ENCODE data around the gene SUGCT.
A peak's percentile ranks its signal among the peaks of the same experiment; 100 is the strongest.
"Not testable (repeated sequence)": the region's sequence is repeated elsewhere in the genome, so short reads cannot be mapped to it uniquely, and the experiment has no call there.

The SUGCT gene

DNA sequence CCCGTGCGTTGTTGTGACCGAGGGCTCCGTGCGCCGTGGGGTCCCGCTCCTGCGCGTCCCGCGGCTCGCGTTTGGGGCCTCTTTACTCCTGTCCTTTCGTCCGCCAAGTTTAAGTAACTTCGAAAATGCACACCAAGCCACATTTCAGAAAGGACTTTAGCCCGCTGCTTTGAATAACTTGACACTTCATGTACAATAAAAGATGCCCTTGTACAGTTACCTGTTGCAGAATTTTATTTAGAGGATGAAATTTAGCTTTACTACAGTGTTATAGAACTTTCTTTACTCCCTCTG is 459 bp downstream of the SUGCT start:
- TF ChIP-seq, protein P1, sequence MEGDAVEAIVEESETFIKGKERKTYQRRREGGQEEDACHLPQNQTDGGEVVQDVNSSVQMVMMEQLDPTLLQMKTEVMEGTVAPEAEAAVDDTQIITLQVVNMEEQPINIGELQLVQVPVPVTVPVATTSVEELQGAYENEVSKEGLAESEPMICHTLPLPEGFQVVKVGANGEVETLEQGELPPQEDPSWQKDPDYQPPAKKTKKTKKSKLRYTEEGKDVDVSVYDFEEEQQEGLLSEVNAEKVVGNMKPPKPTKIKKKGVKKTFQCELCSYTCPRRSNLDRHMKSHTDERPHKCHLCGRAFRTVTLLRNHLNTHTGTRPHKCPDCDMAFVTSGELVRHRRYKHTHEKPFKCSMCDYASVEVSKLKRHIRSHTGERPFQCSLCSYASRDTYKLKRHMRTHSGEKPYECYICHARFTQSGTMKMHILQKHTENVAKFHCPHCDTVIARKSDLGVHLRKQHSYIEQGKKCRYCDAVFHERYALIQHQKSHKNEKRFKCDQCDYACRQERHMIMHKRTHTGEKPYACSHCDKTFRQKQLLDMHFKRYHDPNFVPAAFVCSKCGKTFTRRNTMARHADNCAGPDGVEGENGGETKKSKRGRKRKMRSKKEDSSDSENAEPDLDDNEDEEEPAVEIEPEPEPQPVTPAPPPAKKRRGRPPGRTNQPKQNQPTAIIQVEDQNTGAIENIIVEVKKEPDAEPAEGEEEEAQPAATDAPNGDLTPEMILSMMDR (IDR thresholded peaks at IDR 0.05; ENCODE audit: unreplicated experiment in 3 of 3) = no peak
- H3K9me3 Mint-ChIP-seq = no peaks in the 10 kb centered on the region
- H3K27ac Mint-ChIP-seq = peak overlapping the region; percentile 72 to 96 (median 88)
- H3K27me3 Mint-ChIP-seq (ENCODE audit: low read depth) = peaks cover 4% of the 10 kb centered on the region
- H3K4me3 Mint-ChIP-seq = peak overlapping the region; percentile 89 to 93 (median 91)
- H3K36me3 Mint-ChIP-seq (ENCODE audit: low read depth) = peaks cover 7% of the 10 kb centered on the region
- H3K4me1 Mint-ChIP-seq = peaks cover 14% of the 10 kb centered on the region

DNA sequence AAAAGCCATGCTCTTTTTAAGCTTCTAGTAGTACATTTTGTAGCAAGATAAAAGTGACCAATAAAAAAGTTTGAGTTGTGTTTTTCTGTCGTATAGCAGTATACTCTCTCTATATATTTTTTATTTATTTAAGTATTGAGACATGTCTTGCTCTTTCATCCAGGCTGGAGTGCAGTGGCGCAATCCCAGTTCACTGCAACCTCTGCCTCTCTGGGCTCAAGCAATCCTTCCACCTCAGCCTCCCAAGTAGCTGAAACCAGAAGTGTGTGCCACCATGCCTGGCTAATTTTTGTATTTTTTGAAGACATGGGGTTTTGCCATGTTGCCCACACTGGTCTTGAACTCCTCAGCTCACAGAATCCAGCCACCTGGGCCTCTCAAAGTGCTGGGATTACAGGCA is 2.8 kb downstream of the SUGCT start:
- H3K27me3 Mint-ChIP-seq (ENCODE audit: low read depth) = peaks cover 4% of the 10 kb centered on the region
- peaks cover 7% of the 10 kb centered on the region for H3K4me1 Mint-ChIP-seq
- peaks cover 3% of the 10 kb centered on the region for H3K36me3 Mint-ChIP-seq (ENCODE audit: low read depth)
- peak overlapping the region in 1 of 3 experiments; percentile 57 for H3K27ac Mint-ChIP-seq
- H3K4me3 Mint-ChIP-seq = peak overlapping the region; percentile 61 to 72 (median 68)
- TF ChIP-seq, protein P1 (IDR thresholded peaks at IDR 0.05; ENCODE audit: unreplicated experiment in 3 of 3) = no peak
- H3K9me3 Mint-ChIP-seq = no peaks in the 10 kb centered on the region

DNA sequence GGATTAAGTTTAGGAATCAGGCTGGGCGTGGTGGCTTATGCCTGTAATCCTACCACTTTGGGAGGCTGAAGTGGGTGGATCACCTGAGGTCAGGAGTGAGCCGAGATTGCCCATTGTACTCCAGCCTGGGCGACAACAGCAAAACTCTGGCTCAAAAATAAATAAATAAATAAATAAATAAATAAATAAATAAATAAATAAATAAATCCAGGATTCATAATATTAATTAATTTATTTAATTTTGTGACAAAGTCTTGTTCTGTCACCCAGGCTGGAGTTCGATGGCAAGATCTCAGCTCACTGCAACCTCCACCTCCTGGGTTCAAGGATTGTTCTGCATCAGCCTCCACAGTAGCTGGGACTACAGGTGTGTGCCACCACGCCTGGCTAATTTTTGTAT is 4.2 kb downstream of the SUGCT start:
- Mint-ChIP-seq H3K27ac (no peak overlapping the region), H3K9me3 (no peaks in the 10 kb centered on the region), H3K36me3 (ENCODE audit: low read depth) (peaks cover 3% of the 10 kb centered on the region), H3K27me3 (ENCODE audit: low read depth) (peaks cover 4% of the 10 kb centered on the region), H3K4me3 (no peak overlapping the region), H3K4me1 (no peaks in the 10 kb centered on the region)
- TF ChIP-seq, protein P1 (IDR thresholded peaks at IDR 0.05; ENCODE audit: unreplicated experiment in 3 of 3) = no peak

DNA sequence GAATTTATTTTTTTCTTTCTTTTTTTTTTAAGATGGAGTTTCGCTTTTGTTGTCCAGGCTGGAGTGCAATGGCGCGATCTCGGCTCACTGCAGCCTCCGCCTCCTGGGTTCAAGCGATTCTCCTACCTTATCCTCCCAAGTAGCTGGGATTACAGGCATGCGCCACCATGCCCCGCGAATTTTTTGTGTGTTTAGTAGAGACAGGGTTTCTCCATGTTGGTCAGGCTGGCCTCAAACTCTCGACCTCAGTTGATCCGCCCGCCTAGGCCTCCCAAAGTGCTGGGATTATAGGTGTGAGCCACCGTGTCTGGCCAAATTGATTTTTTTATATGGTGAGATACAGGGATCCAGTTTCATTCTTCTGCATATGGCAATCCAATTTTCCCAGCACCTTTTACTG is 5.1 kb downstream of the SUGCT start:
- H3K36me3 Mint-ChIP-seq (ENCODE audit: low read depth); H3K27ac Mint-ChIP-seq; H3K9me3 Mint-ChIP-seq; H3K27me3 Mint-ChIP-seq (ENCODE audit: low read depth); H3K4me3 Mint-ChIP-seq; H3K4me1 Mint-ChIP-seq: not testable (repeated sequence)

GRCh38 chr7:40141916-40142315 is 7.1 kb downstream of the SUGCT start:
- not testable (repeated sequence) for H3K4me1 Mint-ChIP-seq; H3K27ac Mint-ChIP-seq; H3K9me3 Mint-ChIP-seq; H3K27me3 Mint-ChIP-seq (ENCODE audit: low read depth); H3K4me3 Mint-ChIP-seq; H3K36me3 Mint-ChIP-seq (ENCODE audit: low read depth)

GRCh38 chr7:40145596-40146130 is 10.9 kb downstream of the SUGCT start:
- H3K9me3 Mint-ChIP-seq; H3K4me3 Mint-ChIP-seq; H3K36me3 Mint-ChIP-seq (ENCODE audit: low read depth); H3K27me3 Mint-ChIP-seq (ENCODE audit: low read depth); H3K4me1 Mint-ChIP-seq: not testable (repeated sequence)
- peak overlapping the region in 1 of 3 experiments; percentile 74 for H3K27ac Mint-ChIP-seq

GRCh38 chr7:40147371-40148246 is 12.8 kb downstream of the SUGCT start:
- Mint-ChIP-seq H3K36me3 (ENCODE audit: low read depth) (peaks cover 4% of the 10 kb centered on the region), H3K9me3 (no peaks in the 10 kb centered on the region), H3K4me3 (no peak overlapping the region), H3K27ac (peak overlapping the region in 1 of 3 experiments; percentile 1), H3K27me3 (ENCODE audit: low read depth) (no peaks in the 10 kb centered on the region), H3K4me1 (no peaks in the 10 kb centered on the region)
- TF ChIP-seq, protein P1 (IDR thresholded peaks at IDR 0.05; ENCODE audit: unreplicated experiment in 3 of 3) = no peak

DNA sequence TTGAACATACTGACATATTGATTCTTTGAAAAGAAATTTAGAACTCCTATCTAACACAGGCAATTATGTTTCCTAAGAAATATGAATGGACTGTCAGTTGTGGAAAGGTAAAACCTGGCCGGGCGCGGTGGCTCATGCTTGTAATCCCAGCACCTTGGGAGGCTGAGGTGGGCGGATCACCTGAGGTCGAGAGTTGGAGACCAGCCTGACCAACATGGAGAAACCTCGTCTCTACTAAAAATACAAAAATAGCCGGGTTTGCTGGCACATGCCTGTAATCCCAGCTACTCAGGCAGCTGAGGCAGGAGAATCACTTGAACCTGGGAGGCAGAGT is 13.4 kb downstream of the SUGCT start:
- not testable (repeated sequence) for H3K27me3 Mint-ChIP-seq (ENCODE audit: low read depth); H3K9me3 Mint-ChIP-seq; H3K36me3 Mint-ChIP-seq (ENCODE audit: low read depth); H3K4me3 Mint-ChIP-seq; H3K4me1 Mint-ChIP-seq
- H3K27ac Mint-ChIP-seq = peak overlapping the region in 1 of 3 experiments; percentile 1
